Measurements from ENCODE around the gene CCDC24.

DNA sequence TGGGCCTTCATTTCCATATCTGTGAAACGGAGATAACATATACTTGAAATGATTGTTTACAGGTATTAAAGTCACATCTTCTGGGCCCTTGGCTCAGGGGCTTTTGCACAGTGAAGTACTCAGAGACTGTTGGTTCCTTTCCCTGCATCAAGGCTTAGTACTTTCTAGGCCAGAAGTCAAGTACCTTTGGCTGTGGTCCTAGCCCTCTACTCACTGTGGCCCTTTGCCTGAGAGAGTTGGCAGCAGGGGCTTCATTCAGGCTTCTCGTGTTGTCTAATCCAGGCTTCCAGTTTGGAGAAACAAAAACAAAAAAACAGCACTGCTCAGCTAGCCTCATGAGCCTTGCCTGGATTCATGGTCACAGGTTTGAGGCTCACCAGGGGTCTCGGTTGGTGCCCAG lies 29.7 kb upstream of the CCDC24 start:
- TF ChIP-seq HNRNPL (IDR thresholded peaks at IDR 0.05; ENCODE audit: low read depth, low read length) (no peak), POLR2AphosphoS5 (IDR thresholded peaks at IDR 0.05; ENCODE audit: control insufficient read depth, insufficient read depth, low read depth, low read length) (no peak), KAT7 (CRISPR knock-in tag; IDR thresholded peaks at IDR 0.05; ENCODE audit: borderline replicate concordance) (no peak), EZH2 (IDR thresholded peaks at IDR 0.05; ENCODE audit: borderline replicate concordance, low read depth, low read length) (no peak)
- TF ChIP-seq, protein P1, sequence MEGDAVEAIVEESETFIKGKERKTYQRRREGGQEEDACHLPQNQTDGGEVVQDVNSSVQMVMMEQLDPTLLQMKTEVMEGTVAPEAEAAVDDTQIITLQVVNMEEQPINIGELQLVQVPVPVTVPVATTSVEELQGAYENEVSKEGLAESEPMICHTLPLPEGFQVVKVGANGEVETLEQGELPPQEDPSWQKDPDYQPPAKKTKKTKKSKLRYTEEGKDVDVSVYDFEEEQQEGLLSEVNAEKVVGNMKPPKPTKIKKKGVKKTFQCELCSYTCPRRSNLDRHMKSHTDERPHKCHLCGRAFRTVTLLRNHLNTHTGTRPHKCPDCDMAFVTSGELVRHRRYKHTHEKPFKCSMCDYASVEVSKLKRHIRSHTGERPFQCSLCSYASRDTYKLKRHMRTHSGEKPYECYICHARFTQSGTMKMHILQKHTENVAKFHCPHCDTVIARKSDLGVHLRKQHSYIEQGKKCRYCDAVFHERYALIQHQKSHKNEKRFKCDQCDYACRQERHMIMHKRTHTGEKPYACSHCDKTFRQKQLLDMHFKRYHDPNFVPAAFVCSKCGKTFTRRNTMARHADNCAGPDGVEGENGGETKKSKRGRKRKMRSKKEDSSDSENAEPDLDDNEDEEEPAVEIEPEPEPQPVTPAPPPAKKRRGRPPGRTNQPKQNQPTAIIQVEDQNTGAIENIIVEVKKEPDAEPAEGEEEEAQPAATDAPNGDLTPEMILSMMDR (IDR thresholded peaks at IDR 0.05 in 2 of 3, conservative IDR thresholded peaks at IDR 0.05 in 1 of 3; ENCODE audit: insufficient read depth in 2 of 3, low read depth in 1 of 3, low read length in 3 of 3), result no peak
- TF ChIP-seq, protein P2, sequence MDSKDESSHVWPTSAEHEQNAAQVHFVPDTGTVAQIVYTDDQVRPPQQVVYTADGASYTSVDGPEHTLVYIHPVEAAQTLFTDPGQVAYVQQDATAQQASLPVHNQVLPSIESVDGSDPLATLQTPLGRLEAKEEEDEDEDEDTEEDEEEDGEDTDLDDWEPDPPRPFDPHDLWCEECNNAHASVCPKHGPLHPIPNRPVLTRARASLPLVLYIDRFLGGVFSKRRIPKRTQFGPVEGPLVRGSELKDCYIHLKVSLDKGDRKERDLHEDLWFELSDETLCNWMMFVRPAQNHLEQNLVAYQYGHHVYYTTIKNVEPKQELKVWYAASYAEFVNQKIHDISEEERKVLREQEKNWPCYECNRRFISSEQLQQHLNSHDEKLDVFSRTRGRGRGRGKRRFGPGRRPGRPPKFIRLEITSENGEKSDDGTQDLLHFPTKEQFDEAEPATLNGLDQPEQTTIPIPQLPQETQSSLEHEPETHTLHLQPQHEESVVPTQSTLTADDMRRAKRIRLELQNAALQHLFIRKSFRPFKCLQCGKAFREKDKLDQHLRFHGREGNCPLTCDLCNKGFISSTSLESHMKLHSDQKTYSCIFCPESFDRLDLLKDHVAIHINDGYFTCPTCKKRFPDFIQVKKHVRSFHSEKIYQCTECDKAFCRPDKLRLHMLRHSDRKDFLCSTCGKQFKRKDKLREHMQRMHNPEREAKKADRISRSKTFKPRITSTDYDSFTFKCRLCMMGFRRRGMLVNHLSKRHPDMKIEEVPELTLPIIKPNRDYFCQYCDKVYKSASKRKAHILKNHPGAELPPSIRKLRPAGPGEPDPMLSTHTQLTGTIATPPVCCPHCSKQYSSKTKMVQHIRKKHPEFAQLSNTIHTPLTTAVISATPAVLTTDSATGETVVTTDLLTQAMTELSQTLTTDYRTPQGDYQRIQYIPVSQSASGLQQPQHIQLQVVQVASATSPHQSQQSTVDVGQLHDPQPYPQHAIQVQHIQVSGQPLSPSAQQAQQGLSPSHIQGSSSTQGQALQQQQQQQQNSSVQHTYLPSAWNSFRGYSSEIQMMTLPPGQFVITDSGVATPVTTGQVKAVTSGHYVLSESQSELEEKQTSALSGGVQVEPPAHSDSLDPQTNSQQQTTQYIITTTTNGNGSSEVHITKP (IDR thresholded peaks at IDR 0.05; ENCODE audit: partially characterized antibody), result no peak
- TF ChIP-seq, protein P3, sequence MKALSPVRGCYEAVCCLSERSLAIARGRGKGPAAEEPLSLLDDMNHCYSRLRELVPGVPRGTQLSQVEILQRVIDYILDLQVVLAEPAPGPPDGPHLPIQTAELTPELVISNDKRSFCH (CRISPR knock-in tag; IDR thresholded peaks at IDR 0.05), result no peak
- TF ChIP-seq, protein P3 (tag; IDR thresholded peaks at IDR 0.05), result no peak
- TF ChIP-seq, protein P4, sequence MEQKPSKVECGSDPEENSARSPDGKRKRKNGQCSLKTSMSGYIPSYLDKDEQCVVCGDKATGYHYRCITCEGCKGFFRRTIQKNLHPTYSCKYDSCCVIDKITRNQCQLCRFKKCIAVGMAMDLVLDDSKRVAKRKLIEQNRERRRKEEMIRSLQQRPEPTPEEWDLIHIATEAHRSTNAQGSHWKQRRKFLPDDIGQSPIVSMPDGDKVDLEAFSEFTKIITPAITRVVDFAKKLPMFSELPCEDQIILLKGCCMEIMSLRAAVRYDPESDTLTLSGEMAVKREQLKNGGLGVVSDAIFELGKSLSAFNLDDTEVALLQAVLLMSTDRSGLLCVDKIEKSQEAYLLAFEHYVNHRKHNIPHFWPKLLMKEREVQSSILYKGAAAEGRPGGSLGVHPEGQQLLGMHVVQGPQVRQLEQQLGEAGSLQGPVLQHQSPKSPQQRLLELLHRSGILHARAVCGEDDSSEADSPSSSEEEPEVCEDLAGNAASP (IDR thresholded peaks at IDR 0.05), result no peak
